Loucy (cell line): Measurements from ENCODE around the gene TMEM121.

ENCODE experiments used
- CTCF ChIP-seq: fragments of 200-600 bp; sonication (generic); conservative IDR thresholded peaks from 2 replicates; pipeline ENCODE4 v1.5.1; 2014; ENCODE audit warnings: mild to moderate bottlenecking, antibody characterized with exemption, low read length
- EZH2phosphoT487 ChIP-seq: fragments of 200-600 bp; IDR thresholded peaks from 2 replicates; pipeline ENCODE4 v1.6.1; 2018; ENCODE audit warnings: antibody characterized with exemption, mild to moderate bottlenecking, moderate library complexity, borderline replicate concordance

DNA sequence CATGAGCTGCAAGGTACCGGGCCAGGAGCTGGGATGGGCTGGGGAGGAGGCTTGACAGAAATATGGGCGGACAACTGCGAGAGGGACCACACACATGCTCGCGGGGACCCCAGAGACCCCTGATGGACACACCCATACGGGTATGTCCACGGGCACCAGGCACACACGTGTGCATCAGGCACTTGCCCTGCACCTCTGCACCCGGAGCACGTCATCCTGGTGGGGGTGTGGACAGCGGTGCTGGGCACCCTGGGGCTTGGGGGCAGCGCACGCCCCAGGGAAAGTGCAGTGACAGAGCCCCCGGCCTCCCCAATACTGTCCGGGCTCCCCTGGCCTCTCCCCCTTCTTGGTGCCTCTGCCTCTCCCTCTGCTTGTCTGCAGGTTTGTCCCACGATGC lies 41.4 kb upstream of the TMEM121 start:
- no peak for TF ChIP-seq CTCF
- no peak for TF ChIP-seq EZH2phosphoT487
